A549 (cell line): ENCODE data around the gene ADO. TPM values are rescaled to one million over a fixed set of nuclear protein-coding genes. Genes with fewer than 3 reads are reported as not detected.

Source experiments
- ATAC-seq, 2 experiments: fragments of 200-7000 bp in 1 of 2; fragments of >200 bp in 1 of 2; cut with Nextera tagmentation in 1 of 2; cut with Tn5 transposase in 1 of 2; 3 replicates each; pipeline versions ENCODE4 v1.8.0 to v1.9.1; 2018 to 2020; ENCODE audit warnings: mild to moderate bottlenecking in 1 of 2, moderate library complexity in 1 of 2
- CTCF ChIA-PET: fragments of 300-600 bp; sonication (Branson Sonifier 250); formaldehyde crosslinking; extraction: SDS; loops from one replicate; lab custom pipeline; 2021; ENCODE audit warnings: antibody characterized with exemption, inconsistent platforms; lab: Yijun Ruan, JAX
- POLR2A ChIA-PET: fragments of 350-600 bp; formaldehyde crosslinking; extraction: SDS; loops from one replicate; lab custom pipeline; 2021; ENCODE audit warnings: antibody characterized with exemption, inconsistent platforms; lab: Yijun Ruan, JAX
- DNase-seq, 2 experiments: peaks; one replicate each; pipeline versions ENCODE4 v3.0.0 to v3.0.0-alpha.2; 2011 to 2016; ENCODE audit warnings: low read depth in 1 of 2, low spot score in 1 of 2
- FAIRE-seq: peaks from 2 replicates; lab custom pipeline; 2011; peaks lifted over from hg19 to GRCh38; lab: Jason Lieb, UNC
- H3K27ac ChIP-seq, 2 experiments: fragments of >200 bp; sonication (Bioruptor Twin); formaldehyde crosslinking; 3 replicates each; pipeline ENCODE4 v1.5.1; 2016 to 2017
- H3K4me1 ChIP-seq: fragments of >200 bp; sonication (Bioruptor Twin); formaldehyde crosslinking; 3 replicates; pipeline ENCODE4 v1.6.1; 2016
- H3K4me2 ChIP-seq: fragments of >200 bp; sonication (Bioruptor Twin); formaldehyde crosslinking; 3 replicates; pipeline ENCODE4 v1.6.1; 2016
- H3K4me3 ChIP-seq: fragments of >200 bp; sonication (Bioruptor Twin); formaldehyde crosslinking; 3 replicates; pipeline ENCODE4 v1.5.1; 2016
- H3K9me3 ChIP-seq: fragments of >200 bp; sonication (Bioruptor Twin); formaldehyde crosslinking; 3 replicates; pipeline ENCODE4 v1.6.1; 2016
- ATOH8 ChIP-seq: fragments of 250-450 bp; sonication (Bioruptor Pico); IDR thresholded peaks from 2 replicates; pipeline ENCODE4 v1.5.0; 2020; ENCODE audit warnings: low read depth, mild to moderate bottlenecking, moderate library complexity
- CBX2 ChIP-seq: fragments of 200-600 bp; sonication (generic); IDR thresholded peaks from 2 replicates; pipeline ENCODE4 v1.6.1; 2016; ENCODE audit warnings: low read depth, mild to moderate bottlenecking, borderline replicate concordance
- CBX8 ChIP-seq: fragments of 200-600 bp; sonication (generic); IDR thresholded peaks from 2 replicates; pipeline ENCODE4 v1.6.1; 2016
- CEBPB ChIP-seq, 2 experiments: fragments of >200 bp in 1 of 2; sonication (Bioruptor Twin) in 1 of 2; formaldehyde crosslinking in 1 of 2; IDR thresholded peaks; 2 replicates each; pipeline ENCODE4 v1.6.1; 2012 to 2016
- CHD4 ChIP-seq: fragments of 200-600 bp; sonication (generic); IDR thresholded peaks from 2 replicates; pipeline ENCODE4 v1.6.1; 2016; ENCODE audit warnings: antibody characterized with exemption, mild to moderate bottlenecking, borderline replicate concordance
- CTCF ChIP-seq: fragments of >200 bp; sonication (Bioruptor Twin); formaldehyde crosslinking; IDR thresholded peaks from 3 replicates; pipeline ENCODE4 v1.5.1; 2016
- EHMT2 ChIP-seq: fragments of 200-600 bp; sonication (generic); IDR thresholded peaks from 2 replicates; pipeline ENCODE4 v1.6.1; 2016; ENCODE audit warnings: antibody characterized with exemption, low read depth, mild to moderate bottlenecking, moderate library complexity
- EP300 ChIP-seq, 2 experiments: fragments of >200 bp; sonication (Bioruptor Twin); formaldehyde crosslinking; IDR thresholded peaks; 2 replicates in 1 of 2; 3 replicates in 1 of 2; pipeline ENCODE4 v1.6.1; 2016 to 2017
- ESRRA ChIP-seq: fragments of 150-350 bp; IDR thresholded peaks from 2 replicates; pipeline ENCODE4 v1.6.1; 2014; ENCODE audit warnings: mild to moderate bottlenecking, low read length, borderline replicate concordance
- FOSL2 ChIP-seq, 2 experiments: fragments of 450-650 bp in 1 of 2; fragments of >200 bp in 1 of 2; sonication (Bioruptor Twin) in 1 of 2; formaldehyde crosslinking; IDR thresholded peaks; 2 replicates each; pipeline versions ENCODE4 v1.5.0 to v1.6.1; 2016 to 2020; ENCODE audit warnings: mild to moderate bottlenecking in 1 of 2, moderate library complexity in 1 of 2
- HMGXB4 ChIP-seq: fragments of 250-450 bp; sonication (Bioruptor Pico); IDR thresholded peaks from 2 replicates; pipeline ENCODE4 v1.5.0; 2021; ENCODE audit warnings: mild to moderate bottlenecking, moderate library complexity, borderline replicate concordance
- HOXB5 ChIP-seq: fragments of 250-450 bp; sonication (Bioruptor Pico); IDR thresholded peaks from 2 replicates; pipeline ENCODE4 v1.5.0; 2020; ENCODE audit warnings: mild to moderate bottlenecking, moderate library complexity
- JUNB ChIP-seq: fragments of >200 bp; sonication (Bioruptor Twin); formaldehyde crosslinking; IDR thresholded peaks from 2 replicates; pipeline ENCODE4 v1.6.1; 2016
- KDM1A ChIP-seq: fragments of 200-600 bp; sonication (generic); IDR thresholded peaks from 2 replicates; pipeline ENCODE4 v1.6.1; 2016; ENCODE audit warnings: low read depth, mild to moderate bottlenecking
- KDM5A ChIP-seq: fragments of 200-600 bp; sonication (generic); IDR thresholded peaks from 2 replicates; pipeline ENCODE4 v1.6.1; 2016; ENCODE audit warnings: antibody characterized with exemption, mild to moderate bottlenecking
- MAFK ChIP-seq: fragments of 450-650 bp; IDR thresholded peaks from 2 replicates; pipeline ENCODE4 v1.6.1; 2014; ENCODE audit not compliant: partially characterized antibody
- MAX ChIP-seq: IDR thresholded peaks from 2 replicates; pipeline ENCODE4 v1.6.1; 2012
- MYC ChIP-seq: IDR thresholded peaks from 2 replicates; pipeline ENCODE4 v1.6.1; 2012; ENCODE audit warnings: mild to moderate bottlenecking, inconsistent platforms, low read length, improper control_type of control experiment, borderline replicate concordance
- POLR2AphosphoS2 ChIP-seq: conservative IDR thresholded peaks from 2 replicates; pipeline ENCODE4 v1.6.1; 2012; ENCODE audit warnings: low read length, improper control_type of control experiment, inconsistent platforms
- RFX5 ChIP-seq: fragments of 450-650 bp; IDR thresholded peaks from 2 replicates; pipeline ENCODE4 v1.7.1; 2014; ENCODE audit warnings: antibody characterized with exemption, mild to moderate bottlenecking, moderate library complexity
- SMC3 ChIP-seq: fragments of >200 bp; sonication (Bioruptor Twin); formaldehyde crosslinking; IDR thresholded peaks from 3 replicates; pipeline ENCODE4 v1.6.1; 2018; ENCODE audit warnings: inconsistent platforms
- TFCP2L1 ChIP-seq: fragments of 250-450 bp; sonication (Bioruptor Pico); IDR thresholded peaks from 2 replicates; pipeline ENCODE4 v1.5.0; 2021; ENCODE audit warnings: mild to moderate bottlenecking
- ZC3H11A ChIP-seq: fragments of 450-650 bp; IDR thresholded peaks from 2 replicates; pipeline ENCODE4 v1.6.1; 2014; ENCODE audit warnings: antibody characterized with exemption, mild to moderate bottlenecking
- ZSCAN20 ChIP-seq: fragments of 250-450 bp; sonication (Bioruptor Pico); IDR thresholded peaks from 2 replicates; pipeline ENCODE4 v1.8.0; 2022; ENCODE audit warnings: mild to moderate bottlenecking, moderate library complexity
- WGBS: methylation state at CpG from one replicate; pipeline ENCODE4 v1.1.6; 2017; ENCODE audit errors: missing lambda C conversion rate; 5-methylcytosine and 5-hydroxymethylcytosine counted together
- polyA plus RNA-seq, 4 experiments: library from polyadenylated mRNA; depleted of rRNA in 3 of 4; stranded (reverse); fragments of >200 nt; fragmentation: RNase III in 1 of 4; extraction: RNeasy Plus Mini Kit Qiagen cat#74134 plus additional on column Dnase treatment in 1 of 4; gene quantifications; 2 replicates in 3 of 4; 3 replicates in 1 of 4; pipeline ENCODE4 v1.2.3, GENCODE V29; 2011 to 2017

ADO gene
- polyA plus RNA-seq, 2 of the 4 experiments (the other 2 are of a cell fraction), result 18.8 to 23.2 TPM

- TF ChIP-seq HMGXB4 (CRISPR knock-in tag) (no peak), ZSCAN20 (CRISPR knock-in tag) (no peak), MYC (no peak)
Observed at GRCh38 chr10:62826273-62826672, 21.8 kb downstream of the ADO start (continued).

- TF ChIP-seq MAFK, result no peak
- TF ChIP-seq CBX2, result no peak
- no peak for TF ChIP-seq RFX5
- TF ChIP-seq HOXB5 (CRISPR knock-in tag), result no peak
- TF ChIP-seq EHMT2, result no peak
- no peak for TF ChIP-seq JUNB
- no peak for TF ChIP-seq CHD4
- H3K4me1 ChIP-seq, result no peaks in the 10 kb centered on the region
- CTCF ChIA-PET, result interaction anchor here (0.9 to 2.6 kb wide), 4 partner anchors 11 to 990 kb away, joined by 3 to 15 read pairs (median 7); no protein-coding TSS in a partner anchor
- POLR2A ChIA-PET, result no interaction called here
- no peaks in the 10 kb centered on the region for H3K9me3 ChIP-seq
- H3K27ac ChIP-seq, result no peak overlapping the region
- no peak overlapping the region for H3K4me3 ChIP-seq
- DNase-seq, result no peak
- no peak overlapping the region for H3K4me2 ChIP-seq
- 8% methylated on average over 2 of the region's 2 CpGs for WGBS
- FAIRE-seq, result no peak
- no peak for ATAC-seq
Observed at GRCh38 chr10:62829622-62830021, 25.1 kb downstream of the ADO start.

GRCh38 chr10:62830679-62831078 lies 26.2 kb downstream of the ADO start:
- ATAC-seq, result no peak
- TF ChIP-seq ESRRA, result no peak
- no peak for TF ChIP-seq HOXB5 (CRISPR knock-in tag)
- TF ChIP-seq POLR2AphosphoS2, result no peak
- TF ChIP-seq CTCF, result no peak
- TF ChIP-seq FOSL2 (IDR thresholded peaks at IDR 0.05), result no peak
- TF ChIP-seq FOSL2 (CRISPR knock-in tag; IDR thresholded peaks at IDR 0.05), result no peak
- TF ChIP-seq CEBPB (IDR thresholded peaks at IDR 0.05), result no peak
- TF ChIP-seq SMC3, result no peak
- TF ChIP-seq MAFK, result no peak
- no peak for TF ChIP-seq TFCP2L1
- no peak for TF ChIP-seq CBX8
- TF ChIP-seq KDM1A, result no peak
- no peak for TF ChIP-seq ZC3H11A
- TF ChIP-seq ATOH8 (CRISPR knock-in tag), result no peak
- TF ChIP-seq EHMT2, result no peak
- TF ChIP-seq MAX, result no peak
- no peak for TF ChIP-seq EP300 (IDR thresholded peaks at IDR 0.05)
- no peak for TF ChIP-seq KDM5A
- Histone ChIP-seq H3K27ac (no peak overlapping the region), H3K4me2 (no peak overlapping the region), H3K4me3 (no peak overlapping the region), H3K9me3 (0 out of 3 replicates have a peak, but pooled peaks cover 3% of the 10 kb centered on the region), H3K4me1 (no peaks in the 10 kb centered on the region)
- ChIA-PET CTCF (interaction anchor here (2.1 to 2.6 kb wide), 2 partner anchors 12 to 220 kb away, joined by 11 to 15 read pairs; no protein-coding TSS in a partner anchor), POLR2A (no interaction called here)
- no peak for FAIRE-seq
- DNase-seq, result no peak
- WGBS, result 40% methylated on average over 4 of the region's 4 CpGs
